Mononuclear cell (primary cell): ENCODE results near the gene SYCP2. TPM values are rescaled to one million over a fixed set of nuclear protein-coding genes. Genes with fewer than 3 reads are reported as not detected.

Experiments used
- H3K27me3 ChIP-seq: 2 replicates; pipeline ENCODE4 v1.6.0; 2011; ENCODE audit warnings: low read length, control low read depth; ENCODE audit not compliant: insufficient read depth
- H3K4me1 ChIP-seq: 2 replicates; pipeline ENCODE4 v1.5.1; 2011; ENCODE audit warnings: mild to moderate bottlenecking, low read length, control low read depth; ENCODE audit not compliant: insufficient read depth
- H3K4me3 ChIP-seq: 2 replicates; pipeline ENCODE4 v1.5.1; 2011; ENCODE audit warnings: mild to moderate bottlenecking, low read length, moderate library complexity
- H3K9me3 ChIP-seq: 2 replicates; pipeline ENCODE4 v1.5.1; 2011; ENCODE audit warnings: low read depth, mild to moderate bottlenecking, control low read depth, low read length
- total RNA-seq: library from RNA; depleted of rRNA; stranded (reverse); fragments of >200 nt; gene quantifications from one replicate; pipeline ENCODE4 v1.2.3, GENCODE V29; 2012

SYCP2 gene
- total RNA-seq, 1 donor = 1.8 TPM

DNA sequence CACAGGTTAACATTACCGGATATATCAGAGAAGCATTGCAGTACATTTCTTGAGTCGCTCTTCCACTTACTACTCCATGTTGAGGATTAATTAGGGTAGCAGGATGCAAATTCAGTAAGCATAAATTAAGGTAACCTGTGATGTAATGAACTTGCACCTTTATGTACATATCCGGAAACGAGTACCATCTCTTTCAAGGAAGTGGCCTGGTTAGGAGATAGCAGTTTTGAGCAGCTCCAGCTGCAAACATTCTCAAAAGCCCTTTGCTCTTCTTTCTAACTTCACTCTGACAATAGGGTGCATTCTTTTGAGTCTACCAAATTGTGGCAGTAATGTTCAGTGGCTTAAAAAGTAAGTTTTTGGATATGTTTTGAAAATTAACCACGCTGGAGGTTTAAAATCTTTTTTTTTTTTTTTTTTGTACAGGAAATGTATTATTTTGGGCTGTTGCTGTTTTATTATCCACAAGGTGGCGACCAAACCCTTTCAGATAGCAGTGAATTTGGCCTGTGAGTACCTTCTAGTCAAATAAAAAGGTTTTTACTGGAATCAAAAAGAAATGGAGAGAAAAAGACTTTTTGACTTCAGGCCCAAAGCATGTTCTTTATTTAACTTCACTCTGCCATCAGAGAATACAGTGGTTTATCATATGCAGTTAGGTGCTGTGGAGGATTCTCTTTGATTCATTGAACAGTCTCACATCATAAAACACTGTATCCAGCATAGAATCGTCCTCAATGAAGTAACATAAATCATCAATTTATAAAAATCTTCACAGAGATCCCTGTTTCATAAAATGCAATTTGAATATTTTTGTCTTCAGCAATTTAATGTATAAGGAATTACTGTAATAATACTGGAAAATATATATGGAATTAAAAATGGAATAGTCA is 15.6 kb upstream of the SYCP2 start:
- Histone ChIP-seq H3K4me3 (no peak overlapping the region), H3K9me3 (no peaks in the 10 kb centered on the region), H3K27me3 (no peaks in the 10 kb centered on the region), H3K4me1 (peaks cover 6% of the 10 kb centered on the region)

- Histone ChIP-seq H3K4me3 (no peak overlapping the region), H3K27me3 (no peaks in the 10 kb centered on the region), H3K9me3 (no peaks in the 10 kb centered on the region)
These were observed 14.8 kb upstream of the SYCP2 start for GRCh38 chr20:59948212-59948611.

DNA sequence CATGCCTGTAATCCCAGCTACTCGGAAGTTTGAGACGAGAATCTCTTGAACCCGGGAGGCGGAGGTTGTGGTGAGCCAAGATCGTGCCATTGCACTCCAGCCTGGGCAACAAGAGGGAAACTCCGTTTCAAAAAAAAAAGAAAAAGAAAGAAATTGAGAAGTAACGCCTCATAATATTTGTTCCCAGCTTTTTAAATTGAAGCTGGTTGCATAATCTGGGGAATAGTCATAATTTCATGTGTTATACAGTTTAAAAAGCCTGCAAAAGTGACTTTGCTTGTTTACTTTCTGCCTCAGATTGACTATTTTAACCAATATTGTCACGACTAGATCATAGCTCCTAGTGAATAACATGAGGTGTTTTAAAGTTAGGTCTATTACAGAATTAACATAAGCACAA is 13.9 kb upstream of the SYCP2 start:
- Histone ChIP-seq H3K9me3 (no peaks in the 10 kb centered on the region), H3K4me3 (no peak overlapping the region), H3K4me1 (peaks cover 6% of the 10 kb centered on the region)

More at GRCh38 chr20:59948212-59948611, 14.8 kb upstream of the SYCP2 start:
- peaks cover 6% of the 10 kb centered on the region for H3K4me1 ChIP-seq

GRCh38 chr20:59945731-59946130 is 12.3 kb upstream of the SYCP2 start:
- Histone ChIP-seq H3K9me3 (no peaks in the 10 kb centered on the region), H3K4me1 (peaks cover 22% of the 10 kb centered on the region), H3K4me3 (no peak overlapping the region), H3K27me3 (no peaks in the 10 kb centered on the region)

More for the DNA sequence above, 13.9 kb upstream of the SYCP2 start:
- no peaks in the 10 kb centered on the region for H3K27me3 ChIP-seq

DNA sequence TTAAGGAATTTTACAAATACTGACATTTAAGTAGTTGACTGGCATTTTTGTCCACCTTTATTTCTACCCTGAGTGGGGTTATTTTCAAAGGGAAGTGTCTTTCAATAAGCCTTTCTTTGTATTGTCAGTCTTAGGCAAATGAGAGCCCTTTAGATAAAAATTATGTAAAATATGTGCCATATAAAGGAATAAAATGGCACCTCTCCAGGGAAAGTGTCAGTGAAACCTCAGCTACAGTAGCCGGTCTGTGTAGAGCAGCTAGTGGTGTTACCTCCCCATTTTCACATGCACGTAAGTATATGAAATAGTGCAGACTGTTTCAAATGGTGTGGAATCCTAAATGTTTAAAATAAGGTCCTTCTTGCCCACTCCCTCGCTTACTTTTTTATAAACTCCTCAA is 11.7 kb upstream of the SYCP2 start:
- H3K9me3 ChIP-seq = no peaks in the 10 kb centered on the region
- H3K4me3 ChIP-seq = no peak overlapping the region
- no peaks in the 10 kb centered on the region for H3K27me3 ChIP-seq
- H3K4me1 ChIP-seq = peaks cover 22% of the 10 kb centered on the region

DNA sequence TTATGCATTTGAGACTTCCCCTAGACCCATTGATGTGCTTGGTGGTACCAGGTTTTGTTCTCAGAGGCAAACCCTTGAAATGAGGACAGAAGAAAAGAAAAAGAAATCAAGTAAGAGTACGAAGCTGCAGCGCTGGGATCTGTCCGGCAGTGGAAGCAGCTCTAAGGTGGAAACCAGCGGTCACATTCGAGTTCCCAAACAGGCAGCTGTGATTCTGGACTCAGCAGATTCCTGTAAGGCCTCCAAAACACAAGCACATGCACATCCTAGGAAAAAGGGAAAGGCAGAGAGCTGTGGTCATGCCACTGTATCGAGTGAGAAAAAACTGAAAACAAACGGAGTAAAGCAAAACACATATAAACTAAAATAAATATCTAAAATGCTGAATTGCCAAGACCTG is 11.3 kb upstream of the SYCP2 start:
- Histone ChIP-seq H3K27me3 (no peaks in the 10 kb centered on the region), H3K9me3 (no peaks in the 10 kb centered on the region), H3K4me3 (no peak overlapping the region), H3K4me1 (peaks cover 22% of the 10 kb centered on the region)

GRCh38 chr20:59942245-59942644 is 8.8 kb upstream of the SYCP2 start:
- Histone ChIP-seq H3K9me3 (no peaks in the 10 kb centered on the region), H3K27me3 (no peaks in the 10 kb centered on the region), H3K4me1 (peaks cover 39% of the 10 kb centered on the region), H3K4me3 (no peak overlapping the region)

DNA sequence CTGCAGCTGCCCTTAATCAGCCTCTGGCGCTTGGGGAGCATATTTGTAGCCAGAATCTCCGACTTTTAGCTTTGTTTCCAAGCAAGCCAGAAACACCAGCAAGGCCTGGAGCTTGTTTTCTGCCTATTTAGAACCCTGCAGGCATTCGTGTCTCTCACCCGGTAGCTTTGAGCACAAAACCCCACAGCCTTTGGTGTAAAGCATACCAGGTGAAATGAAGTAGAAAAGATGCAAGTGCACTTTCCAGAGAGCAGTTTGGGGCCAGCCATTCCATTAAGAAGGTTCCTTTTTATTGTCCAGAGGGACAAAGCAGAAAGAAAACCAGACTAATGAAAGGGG is 7.5 kb upstream of the SYCP2 start:
- no peaks in the 10 kb centered on the region for H3K27me3 ChIP-seq
- H3K9me3 ChIP-seq = no peaks in the 10 kb centered on the region
- peak overlapping the region; percentile 84 for H3K4me3 ChIP-seq
- peaks cover 49% of the 10 kb centered on the region for H3K4me1 ChIP-seq

DNA sequence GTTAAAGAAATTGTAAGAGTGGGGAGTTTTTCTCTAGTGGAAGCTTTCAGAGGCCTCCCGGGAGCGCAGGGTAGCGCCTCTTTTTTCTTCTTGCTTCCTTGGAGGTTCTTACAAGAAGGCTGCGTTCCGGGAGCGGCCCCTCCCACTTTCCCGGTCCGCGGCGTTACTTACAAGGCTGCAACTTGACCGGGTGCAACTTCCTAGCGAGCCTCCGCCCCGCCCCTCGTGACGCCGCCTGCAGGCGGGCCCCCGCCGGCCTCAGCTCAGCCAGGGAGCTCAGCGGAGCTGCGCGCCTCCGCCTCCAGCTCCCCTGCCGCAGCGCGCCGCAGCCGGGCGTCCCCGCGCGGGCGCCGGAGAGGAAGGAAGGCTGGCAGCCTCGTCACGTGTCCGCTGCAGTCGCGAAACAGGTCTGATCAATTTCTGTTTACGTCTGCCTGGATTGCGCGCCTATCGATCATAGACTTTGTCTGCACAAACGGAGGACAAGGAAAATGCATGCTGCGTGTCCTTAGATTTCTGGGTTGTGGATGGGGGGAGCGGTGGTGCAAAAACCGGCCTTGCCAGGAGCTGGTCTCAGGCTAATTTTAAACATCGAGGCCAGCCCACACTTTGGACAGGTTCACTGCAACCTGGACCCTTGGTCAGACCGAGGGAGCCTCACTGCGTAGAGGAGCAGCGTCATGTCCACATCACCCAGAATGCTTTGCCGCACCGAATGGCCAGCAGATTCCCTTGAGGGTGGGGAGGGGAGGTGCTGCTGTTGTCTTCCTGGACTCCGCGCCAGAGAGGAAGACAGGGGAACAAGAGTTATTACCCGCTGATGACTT is 6.9 kb upstream of the SYCP2 start, which contains the start of the genes FAM217B and PPP1R3D:
Gene FAM217B (plus strand): TSS at position 261 of the 827 bp plus-strand sequence. CDS start 3,555 bp downstream, outside the sequence.
Gene PPP1R3D (minus strand): TSS at position 177 of the 827 bp plus-strand sequence. CDS start 374 bp downstream, outside the sequence.
- no peaks in the 10 kb centered on the region for H3K9me3 ChIP-seq
- peaks cover 52% of the 10 kb centered on the region for H3K4me1 ChIP-seq
- H3K27me3 ChIP-seq = no peaks in the 10 kb centered on the region
- H3K4me3 ChIP-seq = peak within 1 kb of the TSS; percentile 84

DNA sequence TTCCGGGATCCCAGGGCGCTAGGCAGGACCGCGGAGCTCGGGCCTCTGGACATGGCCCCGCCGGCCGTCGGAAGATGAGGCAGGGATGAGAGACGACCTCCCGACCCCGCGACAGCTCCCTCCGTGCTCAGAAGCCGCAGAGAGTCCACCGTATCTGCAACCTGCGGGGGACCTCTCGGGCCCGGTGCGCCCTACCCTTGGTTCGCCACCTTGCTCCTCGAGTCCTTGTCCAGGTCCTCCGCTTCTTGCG is 6.4 kb upstream of the SYCP2 start:
- peak overlapping the region; percentile 84 for H3K4me3 ChIP-seq
- H3K27me3 ChIP-seq = no peaks in the 10 kb centered on the region
- H3K9me3 ChIP-seq = no peaks in the 10 kb centered on the region
- H3K4me1 ChIP-seq = peaks cover 52% of the 10 kb centered on the region

GRCh38 chr20:59939052-59939878 is 5.8 kb upstream of the SYCP2 start:
- no peaks in the 10 kb centered on the region for H3K27me3 ChIP-seq
- H3K4me3 ChIP-seq = peak overlapping the region; percentile 84
- no peaks in the 10 kb centered on the region for H3K9me3 ChIP-seq
- peaks cover 54% of the 10 kb centered on the region for H3K4me1 ChIP-seq

DNA sequence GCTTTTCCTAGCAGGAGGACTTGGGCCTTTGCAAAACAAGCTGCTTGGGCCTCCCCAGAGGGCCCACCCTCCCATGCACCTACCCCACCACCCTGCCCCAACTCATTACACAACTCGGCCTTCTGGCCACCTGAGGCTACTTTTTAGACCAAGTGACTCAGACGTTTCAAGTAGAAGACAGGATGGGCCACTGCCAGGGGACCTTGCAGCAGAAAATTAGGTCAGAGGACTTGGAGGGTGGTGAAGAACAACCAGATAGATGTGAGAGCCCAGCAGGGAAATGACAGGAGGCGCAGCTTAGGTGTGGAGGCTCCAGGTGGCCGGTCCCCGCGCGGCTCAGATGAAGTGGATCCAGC is 5.2 kb upstream of the SYCP2 start:
- peaks cover 59% of the 10 kb centered on the region for H3K4me1 ChIP-seq
- no peaks in the 10 kb centered on the region for H3K9me3 ChIP-seq
- no peaks in the 10 kb centered on the region for H3K27me3 ChIP-seq
- no peak overlapping the region for H3K4me3 ChIP-seq

- H3K4me3 ChIP-seq = no peak overlapping the region
These were observed 4.8 kb upstream of the SYCP2 start for GRCh38 chr20:59938221-59938620.

DNA sequence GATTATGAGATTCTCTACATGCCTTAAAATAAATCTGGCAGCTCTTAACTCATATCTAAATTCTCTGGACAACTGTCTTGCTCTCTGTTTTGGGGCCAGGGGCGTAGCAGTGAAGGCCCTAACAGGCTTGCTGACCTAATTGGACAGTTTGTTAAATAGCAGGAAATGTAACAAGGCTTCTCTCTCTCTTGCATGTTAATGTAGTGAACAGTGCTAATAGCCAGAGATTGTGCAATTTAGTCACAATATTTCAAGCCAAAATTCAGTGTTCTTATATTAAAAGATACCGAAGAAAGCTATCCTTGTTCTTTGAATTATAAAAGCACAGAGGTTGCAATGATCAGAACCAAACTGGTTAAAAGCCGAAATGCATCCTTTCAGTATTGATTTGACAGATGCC is 3.7 kb upstream of the SYCP2 start:
- H3K27me3 ChIP-seq = no peaks in the 10 kb centered on the region
- H3K4me3 ChIP-seq = no peak overlapping the region
- peaks cover 57% of the 10 kb centered on the region for H3K4me1 ChIP-seq
- H3K9me3 ChIP-seq = no peaks in the 10 kb centered on the region

More at GRCh38 chr20:59938221-59938620, 4.8 kb upstream of the SYCP2 start:
- Histone ChIP-seq H3K9me3 (no peaks in the 10 kb centered on the region), H3K27me3 (no peaks in the 10 kb centered on the region), H3K4me1 (peaks cover 59% of the 10 kb centered on the region)

GRCh38 chr20:59936409-59936808 is 3.0 kb upstream of the SYCP2 start:
- peaks cover 50% of the 10 kb centered on the region for H3K4me1 ChIP-seq

More at GRCh38 chr20:59936409-59936808, 3.0 kb upstream of the SYCP2 start:
- no peaks in the 10 kb centered on the region for H3K9me3 ChIP-seq
- no peak overlapping the region for H3K4me3 ChIP-seq
- no peaks in the 10 kb centered on the region for H3K27me3 ChIP-seq
